AG10803 (cell line): ENCODE data around the gene LMOD3.

Experiments used
- DNase-seq: peaks from one replicate; pipeline ENCODE4 v3.0.0; 2010; ENCODE audit warnings: low read depth
- H3K4me3 ChIP-seq: 2 replicates; pipeline ENCODE4 v1.5.1; 2011; ENCODE audit warnings: mild to moderate bottlenecking, low read length, control low read depth
- TF ChIP-seq, protein P1 (sequence below): conservative IDR thresholded peaks from 2 replicates; pipeline ENCODE4 v1.5.1; 2011; ENCODE audit warnings: mild to moderate bottlenecking, low read length, control low read depth, inconsistent platforms

Gene LMOD3

DNA sequence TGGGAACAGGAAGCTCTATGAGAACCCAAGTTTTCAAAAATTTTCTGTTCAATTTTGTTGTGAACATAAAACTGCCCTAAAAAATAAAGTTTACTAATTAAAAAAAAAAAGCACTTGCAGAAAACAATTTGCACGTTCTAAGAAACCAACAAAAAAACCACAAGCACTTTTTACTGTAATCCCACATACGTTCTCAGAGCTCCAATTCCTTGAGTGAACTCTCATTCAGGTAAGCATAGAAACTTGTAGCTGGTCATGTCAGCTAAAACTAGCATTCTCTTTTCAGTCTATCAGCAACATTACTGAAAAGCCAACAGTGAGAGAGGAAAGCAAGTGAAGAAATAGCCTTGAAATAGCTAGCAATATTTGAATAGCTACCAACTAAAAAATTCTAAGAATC, 58.8 kb downstream of the LMOD3 start:
- no peak overlapping the region for H3K4me3 ChIP-seq
- TF ChIP-seq, protein P1, sequence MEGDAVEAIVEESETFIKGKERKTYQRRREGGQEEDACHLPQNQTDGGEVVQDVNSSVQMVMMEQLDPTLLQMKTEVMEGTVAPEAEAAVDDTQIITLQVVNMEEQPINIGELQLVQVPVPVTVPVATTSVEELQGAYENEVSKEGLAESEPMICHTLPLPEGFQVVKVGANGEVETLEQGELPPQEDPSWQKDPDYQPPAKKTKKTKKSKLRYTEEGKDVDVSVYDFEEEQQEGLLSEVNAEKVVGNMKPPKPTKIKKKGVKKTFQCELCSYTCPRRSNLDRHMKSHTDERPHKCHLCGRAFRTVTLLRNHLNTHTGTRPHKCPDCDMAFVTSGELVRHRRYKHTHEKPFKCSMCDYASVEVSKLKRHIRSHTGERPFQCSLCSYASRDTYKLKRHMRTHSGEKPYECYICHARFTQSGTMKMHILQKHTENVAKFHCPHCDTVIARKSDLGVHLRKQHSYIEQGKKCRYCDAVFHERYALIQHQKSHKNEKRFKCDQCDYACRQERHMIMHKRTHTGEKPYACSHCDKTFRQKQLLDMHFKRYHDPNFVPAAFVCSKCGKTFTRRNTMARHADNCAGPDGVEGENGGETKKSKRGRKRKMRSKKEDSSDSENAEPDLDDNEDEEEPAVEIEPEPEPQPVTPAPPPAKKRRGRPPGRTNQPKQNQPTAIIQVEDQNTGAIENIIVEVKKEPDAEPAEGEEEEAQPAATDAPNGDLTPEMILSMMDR = no peak
- DNase-seq = no peak

GRCh38 chr3:69059688-69060087, 62.7 kb downstream of the LMOD3 start:
- H3K4me3 ChIP-seq = no peak overlapping the region
- no peak for DNase-seq
- TF ChIP-seq, protein P1 = no peak

GRCh38 chr3:69058947-69059224, 63.5 kb downstream of the LMOD3 start:
- TF ChIP-seq, protein P1 = no peak
- DNase-seq = no peak
- no peak overlapping the region for H3K4me3 ChIP-seq

- DNase-seq = no peak
- H3K4me3 ChIP-seq = no peak overlapping the region
- TF ChIP-seq, protein P1 = no peak
These were observed 64.0 kb downstream of the LMOD3 start for GRCh38 chr3:69058180-69058946.
